Measurements from ENCODE around the gene FBXO4.

- TF ChIP-seq CTCF (conservative IDR thresholded peaks at IDR 0.05), result no peak
- TF ChIP-seq EZH2 (IDR thresholded peaks at IDR 0.05; ENCODE audit: low read depth), result no peak
Measured at GRCh38 chr5:41892031-41892430, 33.0 kb upstream of the FBXO4 start.
